HepG2 (cell line): ENCODE data around the gene PRKG1. TPM values are rescaled to one million over a fixed set of nuclear protein-coding genes. Genes with fewer than 3 reads are reported as not detected.

ENCODE experiments used
- EEA1 ChIP-seq: sonication (generic); formaldehyde crosslinking; IDR thresholded peaks from 2 replicates; pipeline ENCODE4 v1.5.1; 2020; ENCODE audit warnings: mild to moderate bottlenecking, missing genetic modification reagents, borderline replicate concordance
- ELK4 ChIP-seq: sonication (generic); formaldehyde crosslinking; IDR thresholded peaks from 2 replicates; pipeline ENCODE4 v1.9.0; 2021; ENCODE audit warnings: missing genetic modification reagents, borderline replicate concordance
- SMAD3 ChIP-seq: sonication (generic); formaldehyde crosslinking; IDR thresholded peaks from 2 replicates; pipeline ENCODE4 v1.4.0; 2020; ENCODE audit warnings: missing genetic modification reagents
- XRCC5 ChIP-seq: fragments of 200-400 bp; formaldehyde crosslinking; optimal IDR thresholded peaks from 2 replicates; pipeline ENCODE3; 2017; ENCODE audit warnings: mild to moderate bottlenecking, low read length
- ZBTB10 ChIP-seq: sonication (generic); formaldehyde crosslinking; IDR thresholded peaks from 2 replicates; pipeline ENCODE4 v1.4.0; 2020; ENCODE audit warnings: missing genetic modification reagents, borderline replicate concordance
- ZFP36L2 ChIP-seq: sonication (generic); formaldehyde crosslinking; IDR thresholded peaks from 2 replicates; pipeline ENCODE4 v1.4.0; 2020; ENCODE audit warnings: missing genetic modification reagents
- ZNF263 ChIP-seq: sonication (generic); formaldehyde crosslinking; IDR thresholded peaks from 2 replicates; pipeline ENCODE4 v1.4.0; 2020; ENCODE audit warnings: missing genetic modification reagents
- ZNF318 ChIP-seq: sonication (generic); formaldehyde crosslinking; IDR thresholded peaks from 2 replicates; pipeline ENCODE4 v1.4.0; 2020; ENCODE audit warnings: mild to moderate bottlenecking, missing genetic modification reagents
- ZNF33A ChIP-seq: sonication (generic); formaldehyde crosslinking; IDR thresholded peaks from 2 replicates; pipeline ENCODE4 v1.5.1; 2020; ENCODE audit warnings: missing genetic modification reagents, mild to moderate bottlenecking, moderate library complexity, borderline replicate concordance
- ZNF354B ChIP-seq: sonication (generic); formaldehyde crosslinking; IDR thresholded peaks from 2 replicates; pipeline ENCODE4 v1.8.0; 2022; ENCODE audit warnings: mild to moderate bottlenecking, missing genetic modification reagents
- ZNF879 ChIP-seq: sonication (generic); formaldehyde crosslinking; IDR thresholded peaks from 2 replicates; pipeline ENCODE4 v1.8.1; 2023; ENCODE audit warnings: missing genetic modification reagents
- polyA plus RNA-seq, 8 experiments: library from polyadenylated mRNA; depleted of rRNA in 3 of 8; stranded (reverse) in 7 of 8; unstranded in 1 of 8; fragments of >200 nt; fragmentation: Illumina TruSeq in 4 of 8; extraction: Trizol in 4 of 8; gene quantifications; 2 replicates each; pipeline versions ENCODE4 v1.2.1 to v1.2.3, GENCODE V29; 2011 to 2016; ENCODE audit warnings: low read depth in 4 of 8, missing spikeins in 1 of 8, mixed read lengths in 1 of 8; ENCODE audit not compliant: insufficient read depth in 1 of 8
- total RNA-seq, 5 experiments: library from RNA; depleted of rRNA; stranded (reverse); fragments of >200 nt; fragmentation: Illumina TruSeq; extraction: Trizol; gene quantifications; 2 replicates each; pipeline ENCODE4 v1.2.3, GENCODE V29; 2016; ENCODE audit warnings: low read depth in 1 of 5
- TF ChIP-seq, protein P1 (sequence below): sonication (generic); formaldehyde crosslinking; IDR thresholded peaks from 2 replicates; pipeline ENCODE4 v1.4.0; 2020; ENCODE audit warnings: missing genetic modification reagents

Gene PRKG1
- total and polyA plus RNA-seq, 2 of the 13 experiments (the other 11 are each of a cell fraction or from before 2014, with no cell fraction given): 0.01 TPM; not detected in 1

DNA sequence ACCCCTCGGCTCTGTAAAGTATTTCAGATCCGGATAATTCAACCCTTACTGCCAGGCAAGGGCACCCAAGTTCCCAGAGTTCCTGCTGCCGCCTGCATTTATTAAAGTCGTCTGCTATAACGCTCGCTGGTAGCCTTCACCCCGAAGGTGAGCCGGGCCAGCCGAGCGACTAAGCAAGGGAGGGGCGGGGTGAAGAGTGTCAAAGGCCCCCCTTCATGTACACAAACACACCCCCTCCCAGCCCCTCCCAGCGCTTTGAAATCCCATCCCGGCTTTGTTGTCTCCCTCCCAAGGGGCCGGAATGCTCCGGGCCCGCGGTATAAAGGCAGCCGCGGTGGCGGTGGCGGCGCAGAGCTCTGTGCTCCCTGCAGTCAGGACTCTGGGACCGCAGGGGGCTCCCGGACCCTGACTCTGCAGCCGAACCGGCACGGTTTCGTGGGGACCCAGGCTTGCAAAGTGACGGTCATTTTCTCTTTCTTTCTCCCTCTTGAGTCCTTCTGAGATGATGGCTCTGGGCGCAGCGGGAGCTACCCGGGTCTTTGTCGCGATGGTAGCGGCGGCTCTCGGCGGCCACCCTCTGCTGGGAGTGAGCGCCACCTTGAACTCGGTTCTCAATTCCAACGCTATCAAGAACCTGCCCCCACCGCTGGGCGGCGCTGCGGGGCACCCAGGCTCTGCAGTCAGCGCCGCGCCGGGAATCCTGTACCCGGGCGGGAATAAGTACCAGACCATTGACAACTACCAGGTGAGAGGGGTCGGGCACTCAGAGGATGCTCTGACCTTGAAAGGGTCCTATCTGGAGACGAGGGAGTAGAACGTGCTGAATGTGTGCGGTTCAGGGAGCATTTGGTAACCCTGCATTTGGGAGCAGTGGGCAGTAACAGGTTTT lies 1239.9 kb downstream of the PRKG1 start, which contains the start of gene DKK1 (continued):
- TF ChIP-seq ZFP36L2 (CRISPR knock-in tag): no peak
- no peak for TF ChIP-seq EEA1 (CRISPR knock-in tag)
- TF ChIP-seq ZNF354B (CRISPR knock-in tag): no peak
- 0 out of 2 replicates have a peak, but pooled peaks have one; percentile 76 for TF ChIP-seq ZNF33A (CRISPR knock-in tag)
- peak; percentile 81 for TF ChIP-seq XRCC5
- TF ChIP-seq SMAD3 (CRISPR knock-in tag): no peak
- TF ChIP-seq, protein P1, sequence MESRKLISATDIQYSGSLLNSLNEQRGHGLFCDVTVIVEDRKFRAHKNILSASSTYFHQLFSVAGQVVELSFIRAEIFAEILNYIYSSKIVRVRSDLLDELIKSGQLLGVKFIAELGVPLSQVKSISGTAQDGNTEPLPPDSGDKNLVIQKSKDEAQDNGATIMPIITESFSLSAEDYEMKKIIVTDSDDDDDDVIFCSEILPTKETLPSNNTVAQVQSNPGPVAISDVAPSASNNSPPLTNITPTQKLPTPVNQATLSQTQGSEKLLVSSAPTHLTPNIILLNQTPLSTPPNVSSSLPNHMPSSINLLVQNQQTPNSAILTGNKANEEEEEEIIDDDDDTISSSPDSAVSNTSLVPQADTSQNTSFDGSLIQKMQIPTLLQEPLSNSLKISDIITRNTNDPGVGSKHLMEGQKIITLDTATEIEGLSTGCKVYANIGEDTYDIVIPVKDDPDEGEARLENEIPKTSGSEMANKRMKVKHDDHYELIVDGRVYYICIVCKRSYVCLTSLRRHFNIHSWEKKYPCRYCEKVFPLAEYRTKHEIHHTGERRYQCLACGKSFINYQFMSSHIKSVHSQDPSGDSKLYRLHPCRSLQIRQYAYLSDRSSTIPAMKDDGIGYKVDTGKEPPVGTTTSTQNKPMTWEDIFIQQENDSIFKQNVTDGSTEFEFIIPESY: no peak
- TF ChIP-seq ZBTB10 (CRISPR knock-in tag): 0 out of 2 replicates have a peak, but pooled peaks have one; percentile 20
- peak; percentile 85 for TF ChIP-seq ZNF263 (CRISPR knock-in tag)
- no peak for TF ChIP-seq ZNF879 (CRISPR knock-in tag)
- no peak for TF ChIP-seq ELK4 (CRISPR knock-in tag)
- no peak for TF ChIP-seq ZNF318 (CRISPR knock-in tag)
